ENCODE results near the gene COPS8.

DNA sequence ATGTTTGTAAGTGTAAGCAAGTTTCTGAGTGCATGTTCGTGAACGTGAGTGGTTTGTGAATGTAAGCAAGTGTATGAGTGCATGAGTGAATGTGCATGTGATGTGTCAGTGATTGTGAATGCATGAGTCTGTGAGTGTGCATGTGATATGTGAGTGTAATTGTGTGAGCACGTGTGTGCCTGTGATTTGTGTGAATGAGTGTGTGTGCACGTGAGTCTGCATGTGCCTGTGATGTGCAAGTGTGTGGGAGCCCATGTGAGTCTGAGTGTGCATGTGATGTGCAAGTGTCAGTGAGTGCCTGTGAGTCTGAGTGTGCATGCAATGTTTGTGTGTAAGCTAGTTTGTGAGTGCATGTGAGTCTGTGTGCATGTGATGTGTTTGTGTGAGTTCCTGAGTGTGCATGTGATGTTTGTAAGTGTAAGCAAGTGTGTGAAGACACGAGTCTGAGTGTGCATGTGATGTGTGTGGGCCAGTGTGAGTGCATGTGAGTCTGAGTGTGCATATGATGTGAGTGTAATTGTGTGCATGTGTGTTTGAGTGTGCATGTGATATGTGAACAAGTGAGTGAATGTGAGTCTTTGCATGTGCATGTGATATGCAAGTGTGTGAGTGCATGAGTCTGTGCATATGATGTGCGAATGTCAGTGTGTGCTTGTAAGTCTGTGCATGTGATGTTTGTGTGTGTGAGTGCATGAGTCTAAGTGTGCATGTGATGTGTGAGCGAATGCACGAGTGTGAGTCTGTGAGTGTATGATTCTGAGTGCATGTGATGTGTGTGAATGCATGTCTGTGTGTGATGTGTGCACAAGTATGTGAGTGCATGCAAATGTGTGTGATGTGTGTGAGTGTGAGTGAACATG, 45.1 kb downstream of the COPS8 start:
- TF ChIP-seq EZH2 (IDR thresholded peaks at IDR 0.05) (no peak), POLR2AphosphoS5 (IDR thresholded peaks at IDR 0.05; ENCODE audit: borderline replicate concordance, low read depth, low read length) (no peak), FOXP2 (optimal IDR thresholded peaks at IDR 0.05; ENCODE audit: control extremely low read depth, extremely low read length, insufficient read depth) (no peak)
